Neural progenitor cell (in vitro differentiated cells): ENCODE data around the gene PPIE. TPM values are rescaled to one million over a fixed set of nuclear protein-coding genes. Genes with fewer than 3 reads are reported as not detected.
"Not testable (repeated sequence)": the region's sequence is repeated elsewhere in the genome, so short reads cannot be mapped to it uniquely, and the experiment has no call there.

Experiments
- DNase-seq: peaks from one replicate; pipeline ENCODE4 v3.0.0-alpha.2; 2016; ENCODE audit warnings: low spot score
- H2AFZ ChIP-seq: fragments of 200-600 bp; sonication (generic); replicated peaks from 2 replicates; pipeline ENCODE4 v1.6.1; 2016; ENCODE audit warnings: antibody characterized with exemption
- H3F3A ChIP-seq: fragments of 200-600 bp; sonication (generic); 2 replicates; pipeline ENCODE4 v1.6.1; 2016; ENCODE audit warnings: antibody characterized with exemption, low read depth
- H3K27ac ChIP-seq: fragments of 200-600 bp; sonication (generic); 2 replicates; pipeline ENCODE4 v1.5.1; 2016; ENCODE audit warnings: mild to moderate bottlenecking
- H3K27me3 ChIP-seq: fragments of 200-600 bp; sonication (generic); 2 replicates; pipeline ENCODE4 v1.6.1; 2016; ENCODE audit warnings: mild to moderate bottlenecking, moderate library complexity
- H3K36me3 ChIP-seq: fragments of 200-600 bp; sonication (generic); 2 replicates; pipeline ENCODE4 v1.5.1; 2016
- H3K4me1 ChIP-seq: fragments of 200-600 bp; sonication (generic); 2 replicates; pipeline ENCODE4 v1.6.1; 2016; ENCODE audit warnings: mixed run types
- H3K4me2 ChIP-seq: fragments of 200-600 bp; sonication (generic); 2 replicates; pipeline ENCODE4 v1.6.1; 2016
- H3K4me3 ChIP-seq: fragments of 200-600 bp; sonication (generic); 2 replicates; pipeline ENCODE4 v1.5.1; 2016
- H3K79me2 ChIP-seq: fragments of 200-600 bp; sonication (generic); 2 replicates; pipeline ENCODE4 v1.6.1; 2016; ENCODE audit warnings: low read depth
- H3K9ac ChIP-seq: fragments of 200-600 bp; sonication (generic); 2 replicates; pipeline ENCODE4 v1.6.1; 2016
- H3K9me3 ChIP-seq: fragments of 200-600 bp; sonication (generic); 2 replicates; pipeline ENCODE4 v1.5.1; 2016; ENCODE audit warnings: low read depth
- H4K20me1 ChIP-seq: fragments of 200-600 bp; sonication (generic); 2 replicates; pipeline ENCODE4 v1.6.1; 2016; ENCODE audit warnings: low read depth
- H3K27ac Mint-ChIP-seq: 3 replicates; pipeline ENCODE4 v1.8.0; 2021; ENCODE audit warnings: mixed read lengths
- H3K27me3 Mint-ChIP-seq: 2 replicates; pipeline ENCODE4 v1.8.0; 2022; ENCODE audit warnings: low read depth, mild to moderate bottlenecking, inconsistent platforms, moderate library complexity, mixed read lengths; ENCODE audit not compliant: insufficient read depth
- H3K36me3 Mint-ChIP-seq: 3 replicates; pipeline ENCODE4 v1.8.0; 2021; ENCODE audit warnings: mixed read lengths
- H3K4me1 Mint-ChIP-seq: 3 replicates; pipeline ENCODE4 v1.8.0; 2021; ENCODE audit warnings: mixed read lengths
- H3K4me3 Mint-ChIP-seq: 3 replicates; pipeline ENCODE4 v1.8.0; 2021; ENCODE audit warnings: mild to moderate bottlenecking, moderate library complexity, mixed read lengths
- H3K9me3 Mint-ChIP-seq: 3 replicates; pipeline ENCODE4 v1.8.0; 2020; ENCODE audit warnings: mixed read lengths
- EZH2 ChIP-seq: fragments of 200-600 bp; sonication (generic); IDR thresholded peaks from 2 replicates; pipeline ENCODE4 v1.6.1; 2017; ENCODE audit warnings: antibody characterized with exemption, mild to moderate bottlenecking, moderate library complexity
- EZH2phosphoT487 ChIP-seq: fragments of 200-600 bp; sonication (generic); IDR thresholded peaks from 2 replicates; pipeline ENCODE4 v1.6.1; 2017; ENCODE audit warnings: antibody characterized with exemption
- total RNA-seq: library from RNA; depleted of rRNA; stranded (reverse); fragments of >200 nt; gene quantifications from 2 replicates; pipeline ENCODE4 v1.2.3, GENCODE V29; 2015; ENCODE audit warnings: low replicate concordance
- TF ChIP-seq, protein P1 (sequence below): fragments of 200-600 bp; sonication (generic); IDR thresholded peaks from 2 replicates; pipeline ENCODE4 v1.5.1; 2017; ENCODE audit warnings: antibody characterized with exemption, mild to moderate bottlenecking

The PPIE gene
- total RNA-seq, 1 donor from 2014 or later, result 57.2 TPM

DNA sequence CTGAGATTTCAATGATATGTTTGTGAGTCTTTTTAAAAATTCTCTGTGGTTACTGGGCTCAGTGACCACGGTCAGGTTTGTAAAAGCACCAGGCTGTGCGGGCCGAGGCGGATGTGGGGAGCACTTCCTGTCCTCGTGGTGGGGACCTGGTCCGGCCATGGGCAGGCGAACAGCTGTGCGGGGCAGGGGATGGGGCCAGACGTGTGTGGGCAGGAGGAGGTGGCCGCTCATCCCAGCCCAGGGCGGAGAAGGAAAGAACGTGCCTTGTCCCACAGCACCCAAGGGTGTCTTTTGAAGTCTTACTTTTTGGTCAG, 37.7 kb downstream of the PPIE start:
- H3K79me2 ChIP-seq, result no peaks in the 10 kb centered on the region
- H3K27ac Mint-ChIP-seq, result no peak overlapping the region
- TF ChIP-seq EZH2 (no peak), EZH2phosphoT487 (no peak)
- TF ChIP-seq, protein P1, sequence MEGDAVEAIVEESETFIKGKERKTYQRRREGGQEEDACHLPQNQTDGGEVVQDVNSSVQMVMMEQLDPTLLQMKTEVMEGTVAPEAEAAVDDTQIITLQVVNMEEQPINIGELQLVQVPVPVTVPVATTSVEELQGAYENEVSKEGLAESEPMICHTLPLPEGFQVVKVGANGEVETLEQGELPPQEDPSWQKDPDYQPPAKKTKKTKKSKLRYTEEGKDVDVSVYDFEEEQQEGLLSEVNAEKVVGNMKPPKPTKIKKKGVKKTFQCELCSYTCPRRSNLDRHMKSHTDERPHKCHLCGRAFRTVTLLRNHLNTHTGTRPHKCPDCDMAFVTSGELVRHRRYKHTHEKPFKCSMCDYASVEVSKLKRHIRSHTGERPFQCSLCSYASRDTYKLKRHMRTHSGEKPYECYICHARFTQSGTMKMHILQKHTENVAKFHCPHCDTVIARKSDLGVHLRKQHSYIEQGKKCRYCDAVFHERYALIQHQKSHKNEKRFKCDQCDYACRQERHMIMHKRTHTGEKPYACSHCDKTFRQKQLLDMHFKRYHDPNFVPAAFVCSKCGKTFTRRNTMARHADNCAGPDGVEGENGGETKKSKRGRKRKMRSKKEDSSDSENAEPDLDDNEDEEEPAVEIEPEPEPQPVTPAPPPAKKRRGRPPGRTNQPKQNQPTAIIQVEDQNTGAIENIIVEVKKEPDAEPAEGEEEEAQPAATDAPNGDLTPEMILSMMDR, result no peak
- peaks cover 3% of the 10 kb centered on the region for H3K27me3 Mint-ChIP-seq
- H3K4me1 Mint-ChIP-seq, result peaks cover 4% of the 10 kb centered on the region
- H3K9ac ChIP-seq, result no peak overlapping the region
- no peak overlapping the region for H3K27ac ChIP-seq
- no peak overlapping the region for H2AFZ ChIP-seq
- peaks cover 26% of the 10 kb centered on the region for H3K27me3 ChIP-seq
- no peaks in the 10 kb centered on the region for H3K9me3 Mint-ChIP-seq
- H3F3A ChIP-seq, result no peaks in the 10 kb centered on the region
- no peak overlapping the region for H3K4me3 Mint-ChIP-seq
- no peak overlapping the region for H3K4me3 ChIP-seq
- no peak overlapping the region for H3K4me2 ChIP-seq
- H3K36me3 ChIP-seq, result no peaks in the 10 kb centered on the region
- no peaks in the 10 kb centered on the region for H3K4me1 ChIP-seq
- no peak for DNase-seq
- H4K20me1 ChIP-seq, result no peaks in the 10 kb centered on the region
- no peaks in the 10 kb centered on the region for H3K9me3 ChIP-seq
- H3K36me3 Mint-ChIP-seq, result no peaks in the 10 kb centered on the region

GRCh38 chr1:39776886-39777285, 38.2 kb downstream of the PPIE start:
- Mint-ChIP-seq H3K9me3 (no peaks in the 10 kb centered on the region), H3K4me1 (peaks cover 4% of the 10 kb centered on the region), H3K4me3 (no peak overlapping the region), H3K27ac (no peak overlapping the region), H3K36me3 (no peaks in the 10 kb centered on the region), H3K27me3 (peaks cover 3% of the 10 kb centered on the region)
- TF ChIP-seq EZH2 (no peak), EZH2phosphoT487 (no peak)
- TF ChIP-seq, protein P1, result no peak
- Histone ChIP-seq H3K27ac (no peak overlapping the region), H3K4me1 (no peaks in the 10 kb centered on the region), H3K79me2 (no peaks in the 10 kb centered on the region), H3K9ac (no peak overlapping the region), H3K27me3 (peaks cover 27% of the 10 kb centered on the region), H2AFZ (no peak overlapping the region), H3K36me3 (no peaks in the 10 kb centered on the region), H3F3A (no peaks in the 10 kb centered on the region), H3K4me2 (no peak overlapping the region), H3K4me3 (no peak overlapping the region), H3K9me3 (no peaks in the 10 kb centered on the region), H4K20me1 (no peaks in the 10 kb centered on the region)
- DNase-seq, result no peak

GRCh38 chr1:39777306-39777705, 38.6 kb downstream of the PPIE start:
- TF ChIP-seq, protein P1, result no peak
- TF ChIP-seq EZH2phosphoT487, result no peak
- no peak for TF ChIP-seq EZH2
- H3K4me1 Mint-ChIP-seq, result peaks cover 4% of the 10 kb centered on the region
- Histone ChIP-seq H3K36me3 (no peaks in the 10 kb centered on the region), H3K4me2 (no peak overlapping the region), H3K79me2 (no peaks in the 10 kb centered on the region), H3K4me3 (no peak overlapping the region), H3F3A (no peaks in the 10 kb centered on the region), H3K27me3 (peaks cover 27% of the 10 kb centered on the region), H3K9me3 (no peaks in the 10 kb centered on the region), H4K20me1 (no peaks in the 10 kb centered on the region), H3K4me1 (no peaks in the 10 kb centered on the region), H3K27ac (no peak overlapping the region), H2AFZ (no peak overlapping the region), H3K9ac (no peak overlapping the region)
- H3K36me3 Mint-ChIP-seq, result no peaks in the 10 kb centered on the region
- H3K9me3 Mint-ChIP-seq, result no peaks in the 10 kb centered on the region
- peaks cover 3% of the 10 kb centered on the region for H3K27me3 Mint-ChIP-seq
- DNase-seq, result no peak
- no peak overlapping the region for H3K4me3 Mint-ChIP-seq
- H3K27ac Mint-ChIP-seq, result no peak overlapping the region

GRCh38 chr1:39777896-39778295, 39.2 kb downstream of the PPIE start:
- not testable (repeated sequence) for H3K4me2 ChIP-seq, H3K79me2 ChIP-seq, H3K36me3 ChIP-seq, H3F3A ChIP-seq, H2AFZ ChIP-seq, H3K4me3 Mint-ChIP-seq, H3K36me3 Mint-ChIP-seq, H3K27me3 Mint-ChIP-seq, H3K9ac ChIP-seq, H3K9me3 Mint-ChIP-seq, H3K4me1 ChIP-seq, DNase-seq, H4K20me1 ChIP-seq, H3K27ac Mint-ChIP-seq, H3K4me3 ChIP-seq, H3K27ac ChIP-seq, H3K9me3 ChIP-seq, H3K4me1 Mint-ChIP-seq
- H3K27me3 ChIP-seq, result peaks cover 31% of the 10 kb centered on the region

DNA sequence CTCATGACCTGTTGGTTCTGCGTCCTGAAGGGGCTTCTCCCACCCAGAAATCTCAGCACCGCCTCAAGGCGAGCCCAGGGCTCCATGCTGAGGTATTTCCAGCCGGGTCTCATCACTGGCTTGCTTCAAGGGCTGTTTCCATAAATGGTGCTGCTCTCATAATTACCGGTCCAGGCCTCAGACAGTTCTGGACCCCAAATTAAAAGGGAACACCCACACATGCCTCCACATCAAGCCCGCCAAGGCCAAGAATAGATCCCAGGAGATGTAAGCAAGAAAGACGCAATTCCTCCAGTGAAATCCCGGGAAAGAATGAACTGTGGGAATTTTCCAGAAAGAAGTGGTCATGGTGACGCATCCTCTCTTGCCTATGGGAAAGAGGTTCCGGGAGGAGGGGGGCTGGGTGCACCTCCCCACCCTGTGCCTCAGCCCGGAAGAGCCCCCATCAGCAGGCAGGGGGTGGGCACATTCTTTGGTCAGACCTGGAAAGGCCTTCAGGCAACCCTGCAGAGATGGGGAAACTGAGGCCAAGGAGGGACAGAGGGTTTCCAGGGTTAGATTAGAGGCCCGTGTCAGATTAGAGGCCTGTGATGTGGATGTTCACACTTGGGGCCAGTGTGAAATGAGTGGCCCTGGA, 39.9 kb downstream of the PPIE start:
- H3K27me3 Mint-ChIP-seq, H3K9ac ChIP-seq, H3K4me1 Mint-ChIP-seq, H3K9me3 ChIP-seq, H3K9me3 Mint-ChIP-seq, H4K20me1 ChIP-seq, H3F3A ChIP-seq, H3K4me3 ChIP-seq, H3K27ac Mint-ChIP-seq, H2AFZ ChIP-seq, H3K27ac ChIP-seq, H3K4me1 ChIP-seq, H3K4me3 Mint-ChIP-seq, H3K36me3 Mint-ChIP-seq, DNase-seq, H3K79me2 ChIP-seq, H3K4me2 ChIP-seq, H3K36me3 ChIP-seq: not testable (repeated sequence)
- H3K27me3 ChIP-seq, result peaks cover 38% of the 10 kb centered on the region
